ENCODE results near the gene ANKZF1. TPM values are rescaled to one million over a fixed set of nuclear protein-coding genes. Genes with fewer than 3 reads are reported as not detected.
"Not testable (repeated sequence)": the region's sequence is repeated elsewhere in the genome, so short reads cannot be mapped to it uniquely, and the experiment has no call there.

The ANKZF1 gene
- total RNA-seq, 1 donor from 2014 or later: 18.2 TPM

DNA sequence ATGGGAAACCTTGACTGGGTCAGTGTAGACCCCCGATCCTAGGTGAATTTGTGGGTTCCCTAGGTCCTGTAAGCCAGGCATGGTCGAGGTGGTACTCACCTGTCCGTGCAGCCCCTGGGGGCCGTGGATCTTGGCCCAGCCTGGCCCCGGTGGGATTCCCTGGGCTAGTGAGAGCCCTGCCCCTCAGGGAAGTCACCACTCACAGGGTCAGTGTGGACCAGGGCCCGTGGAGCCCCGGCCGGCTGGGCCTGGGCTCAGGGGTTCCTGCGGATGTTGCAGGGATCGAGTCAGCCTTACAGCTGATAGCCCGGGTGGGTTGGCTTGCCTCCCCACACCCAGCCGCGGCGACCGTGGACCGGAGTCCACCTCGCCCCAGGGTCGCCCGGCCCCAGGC, 698 bp upstream of the ANKZF1 start:
- ATAC-seq: peak; percentile 6

DNA sequence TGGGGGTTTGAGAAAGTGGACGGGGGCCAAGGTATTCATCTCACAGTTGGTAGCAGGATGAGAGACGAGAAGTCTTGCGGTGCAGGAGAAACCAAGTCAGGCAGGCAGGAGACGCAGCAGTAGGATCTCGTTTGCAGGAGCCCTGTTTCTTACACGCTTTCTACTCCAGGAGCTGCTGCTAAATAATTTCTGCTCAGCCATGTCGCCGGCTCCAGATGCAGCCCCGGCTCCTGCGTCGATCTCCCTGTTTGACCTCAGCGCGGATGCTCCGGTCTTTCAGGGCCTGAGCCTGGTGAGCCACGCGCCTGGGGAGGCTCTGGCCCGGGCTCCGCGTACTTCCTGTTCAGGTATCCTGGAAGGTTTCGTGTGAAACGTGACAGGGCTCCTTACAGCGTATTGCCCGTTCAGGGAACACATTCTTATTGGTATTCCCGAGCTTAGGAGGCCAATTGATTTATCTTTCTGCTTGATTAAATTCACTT, 494 bp downstream of the ANKZF1 start:
- ATAC-seq: peak; percentile 63

DNA sequence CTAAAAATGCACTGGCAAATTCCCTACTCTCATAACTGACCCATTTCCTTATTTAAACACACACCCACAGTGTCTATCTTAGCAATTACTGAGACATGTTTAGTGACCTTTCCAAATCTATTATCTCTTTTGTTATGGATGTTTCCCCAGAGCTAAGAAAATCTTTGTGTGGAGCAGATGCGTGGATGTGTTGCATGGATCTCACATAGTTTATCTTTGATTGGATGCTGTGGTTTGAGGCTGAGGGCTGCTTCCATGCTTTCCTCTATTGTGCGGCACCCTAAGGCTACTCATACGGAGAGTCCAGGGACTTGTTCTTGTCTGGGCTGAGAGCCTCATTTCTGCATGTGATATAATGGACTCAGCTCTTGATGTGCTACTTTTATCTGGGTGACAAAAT, 4.7 kb downstream of the ANKZF1 start:
- ATAC-seq: no peak

DNA sequence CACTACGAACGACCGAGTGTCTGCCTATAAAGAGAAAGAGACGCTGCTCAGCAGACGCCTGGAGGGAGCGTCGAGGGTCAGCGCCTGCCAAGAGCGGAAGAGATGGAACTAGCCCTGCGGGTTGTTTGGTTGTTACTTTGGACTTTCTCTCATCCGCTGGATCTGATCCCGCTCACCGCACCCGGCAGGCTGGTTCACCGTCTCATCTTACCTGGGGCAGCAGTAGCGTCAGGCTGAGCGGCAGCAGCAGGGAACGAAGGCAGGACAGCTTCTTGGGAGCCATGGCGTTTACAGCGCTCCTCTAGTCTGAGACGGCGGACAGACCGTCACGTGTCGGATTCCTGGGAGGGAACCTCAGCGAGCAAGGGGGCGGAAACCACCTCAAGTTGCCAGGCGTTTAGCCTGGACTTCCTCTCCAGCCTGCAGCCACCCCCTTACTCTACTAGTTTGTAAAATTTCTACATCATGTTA, 13.7 kb downstream of the ANKZF1 start:
- no peak for ATAC-seq

DNA sequence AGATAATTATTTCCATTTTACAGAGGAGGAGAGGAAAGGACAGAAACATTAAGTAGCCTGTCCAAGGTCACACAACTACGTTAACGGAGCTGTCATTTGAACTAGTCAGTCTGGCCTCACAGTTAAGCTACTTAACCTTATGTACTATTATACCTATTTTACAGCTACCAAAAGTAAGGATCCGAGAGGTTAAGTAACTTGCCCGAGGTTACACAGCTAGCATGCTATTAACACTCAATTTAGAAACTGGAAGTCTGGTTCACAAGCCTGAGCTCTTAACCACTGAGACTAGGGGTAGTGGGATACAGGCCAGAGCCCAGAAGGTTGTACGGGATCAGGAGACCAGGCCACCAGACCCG, 15.2 kb downstream of the ANKZF1 start:
- ATAC-seq: no peak

DNA sequence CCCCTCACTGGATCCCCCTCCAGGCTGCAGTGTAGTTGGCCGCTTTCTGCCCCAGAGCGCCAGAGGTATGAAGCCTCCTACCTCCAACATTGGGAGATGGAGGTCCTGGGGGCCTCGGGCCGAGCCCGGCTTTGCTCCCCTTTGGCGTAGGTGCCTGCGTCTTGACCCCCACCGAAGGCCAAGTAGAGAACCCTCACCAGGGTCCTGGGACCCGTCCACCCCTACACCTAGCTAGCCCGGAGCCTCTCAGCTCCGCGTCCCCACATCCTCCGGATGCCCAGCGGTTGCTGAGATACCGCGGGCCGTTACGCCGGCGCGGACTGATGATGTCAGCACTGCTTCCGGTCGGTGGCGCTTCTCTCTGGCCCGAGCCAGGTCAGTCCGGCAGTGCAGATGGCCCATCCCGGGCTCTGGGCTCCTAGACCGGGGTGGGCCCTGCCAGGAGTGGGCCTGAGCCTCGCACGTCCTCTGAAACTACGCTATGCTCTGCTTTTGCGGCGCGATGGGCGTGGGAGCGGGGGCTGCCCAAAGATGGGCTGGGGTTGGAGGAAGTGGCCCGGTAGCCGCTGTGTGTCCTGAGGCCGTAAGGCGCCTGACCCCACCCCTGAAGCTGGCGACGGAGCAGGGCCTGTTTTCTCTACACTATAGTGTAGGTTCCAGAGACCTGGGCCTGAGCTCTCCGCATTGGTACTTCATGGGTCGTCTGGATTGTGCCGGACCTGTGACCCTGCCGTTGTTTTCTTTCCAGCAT, 15.7 kb downstream of the ANKZF1 start, which contains the start of the genes GLB1L and STK16:
GLB1L (minus strand) TSS at position 297 of the 751 bp plus-strand sequence. CDS start 1,871 bp downstream, outside the sequence.
STK16 (plus strand) TSS at position 332 of the 751 bp plus-strand sequence. CDS start 521 bp downstream, outside the sequence.
- peak; percentile 56 for ATAC-seq

DNA sequence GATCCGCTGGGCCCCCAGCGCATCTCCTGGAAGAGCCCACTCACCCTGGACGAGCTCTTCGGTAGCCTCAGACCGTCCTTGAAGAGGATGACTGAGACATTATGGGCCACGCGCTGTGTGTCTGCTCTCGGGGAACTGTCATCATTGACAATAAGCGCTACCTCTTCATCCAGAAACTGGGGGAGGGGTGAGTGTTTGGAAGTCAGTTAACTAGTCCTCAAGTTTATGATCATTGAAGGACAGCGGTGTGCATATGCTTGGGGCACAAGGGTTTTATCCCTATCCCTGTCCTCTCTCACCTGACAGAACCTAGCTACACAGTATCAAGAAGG, 16.3 kb downstream of the ANKZF1 start:
- no peak for ATAC-seq

DNA sequence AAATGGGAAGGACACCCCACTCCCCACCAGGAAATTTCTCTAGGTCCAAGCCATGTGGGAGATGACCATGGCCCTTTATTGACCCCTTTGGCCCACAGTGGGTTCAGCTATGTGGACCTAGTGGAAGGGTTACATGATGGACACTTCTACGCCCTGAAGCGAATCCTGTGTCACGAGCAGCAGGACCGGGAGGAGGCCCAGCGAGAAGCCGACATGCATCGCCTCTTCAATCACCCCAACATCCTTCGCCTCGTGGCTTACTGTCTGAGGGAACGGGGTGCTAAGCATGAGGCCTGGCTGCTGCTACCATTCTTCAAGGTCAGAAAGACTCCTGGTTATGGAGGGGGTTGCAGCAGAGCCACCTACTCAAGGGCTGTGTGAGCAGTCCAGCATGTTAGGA, 17.0 kb downstream of the ANKZF1 start:
- ATAC-seq: no peak

DNA sequence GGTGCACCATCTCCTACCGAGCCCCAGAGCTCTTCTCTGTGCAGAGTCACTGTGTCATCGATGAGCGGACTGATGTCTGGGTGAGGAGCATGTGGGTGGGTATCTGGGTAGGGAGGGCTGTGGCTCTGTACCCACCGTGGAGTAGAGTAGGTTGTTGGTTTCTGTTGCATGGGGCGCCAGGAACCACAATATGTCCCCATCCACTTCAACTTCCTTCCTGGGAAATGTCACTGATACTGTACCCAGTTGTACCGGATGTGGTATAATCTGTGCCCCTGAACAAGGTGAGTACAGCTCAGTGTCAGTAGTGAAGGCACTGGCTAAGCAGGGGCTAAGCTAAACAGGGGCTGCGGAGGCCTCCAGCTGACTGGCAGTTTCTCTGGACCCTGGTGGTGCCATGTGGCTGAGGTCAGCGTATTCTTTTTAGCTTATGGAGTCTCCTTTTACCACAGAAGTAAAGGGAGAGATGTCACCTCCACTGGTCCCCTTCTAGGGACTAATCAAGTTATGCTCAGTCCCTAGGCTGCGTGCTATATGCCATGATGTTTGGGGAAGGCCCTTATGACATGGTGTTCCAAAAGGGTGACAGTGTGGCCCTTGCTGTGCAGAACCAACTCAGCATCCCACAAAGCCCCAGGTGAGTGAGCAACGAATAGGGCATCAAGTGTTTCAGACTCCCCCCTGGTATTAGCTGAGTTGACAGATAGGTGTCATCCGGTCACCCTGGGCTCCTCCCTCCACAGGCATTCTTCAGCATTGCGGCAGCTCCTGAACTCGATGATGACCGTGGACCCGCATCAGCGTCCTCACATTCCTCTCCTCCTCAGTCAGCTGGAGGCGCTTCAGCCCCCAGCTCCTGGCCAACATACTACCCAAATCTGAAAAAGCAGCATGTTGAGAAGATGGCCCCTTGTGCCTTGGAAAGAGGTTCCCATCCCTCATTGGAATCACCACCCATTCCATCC, 18.4 kb downstream of the ANKZF1 start:
- ATAC-seq: no peak

DNA sequence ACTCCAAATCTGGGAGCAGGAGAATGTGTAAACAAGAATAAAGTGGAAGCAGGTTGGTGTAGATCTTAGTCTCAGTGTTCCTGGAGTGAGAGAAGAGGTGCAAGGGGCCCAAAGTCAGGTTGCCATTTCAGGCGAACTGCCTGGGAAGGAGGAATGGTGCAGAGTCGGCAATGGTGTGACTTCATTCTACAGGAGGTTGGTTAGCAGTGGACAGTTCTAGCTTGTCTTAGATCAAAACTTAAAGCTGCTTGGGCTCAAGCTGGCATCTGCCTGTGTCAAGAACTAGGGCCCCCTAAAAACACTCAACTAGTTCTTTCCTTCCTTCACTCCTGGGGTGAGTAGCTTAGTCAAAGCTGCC, 19.2 kb downstream of the ANKZF1 start:
- no peak for ATAC-seq

DNA sequence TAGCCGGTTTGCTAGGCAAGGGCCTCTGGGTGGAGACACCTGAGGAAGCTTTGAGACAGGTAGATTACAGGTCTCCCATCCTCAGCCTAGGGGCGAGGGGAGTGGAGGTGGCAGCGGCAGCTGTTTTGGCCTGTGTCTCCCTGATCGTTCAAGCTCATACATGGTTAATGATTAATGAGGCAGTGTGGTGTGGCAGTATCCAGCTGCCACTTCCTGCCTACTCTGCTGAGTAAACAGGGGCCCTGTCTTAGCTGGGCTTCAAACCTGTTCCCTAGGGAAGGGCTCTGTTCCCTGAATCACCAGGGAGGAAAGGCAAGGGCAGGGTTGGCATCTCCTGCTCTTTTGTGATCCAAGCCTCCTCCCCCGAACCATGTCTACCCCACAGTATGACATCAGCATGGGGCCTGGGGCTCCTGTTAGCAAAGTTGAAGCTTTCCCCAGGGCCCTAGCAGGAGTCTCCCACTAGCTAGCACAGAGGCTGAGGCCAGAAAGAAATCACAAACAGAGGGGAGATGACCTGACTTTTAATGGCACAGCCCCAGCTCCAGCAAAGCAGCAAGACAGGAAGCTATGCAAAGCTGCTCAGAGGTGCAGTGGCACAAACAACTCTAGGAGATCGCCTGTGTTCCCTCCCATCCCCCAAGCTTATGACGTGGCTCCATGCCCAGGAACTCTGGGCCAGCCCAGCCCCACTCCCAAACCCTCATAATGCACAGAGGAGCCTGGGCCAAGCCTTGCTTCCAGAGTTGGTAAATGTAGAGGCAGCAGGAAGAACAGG, 19.8 kb downstream of the ANKZF1 start:
- ATAC-seq: peak; percentile 79

DNA sequence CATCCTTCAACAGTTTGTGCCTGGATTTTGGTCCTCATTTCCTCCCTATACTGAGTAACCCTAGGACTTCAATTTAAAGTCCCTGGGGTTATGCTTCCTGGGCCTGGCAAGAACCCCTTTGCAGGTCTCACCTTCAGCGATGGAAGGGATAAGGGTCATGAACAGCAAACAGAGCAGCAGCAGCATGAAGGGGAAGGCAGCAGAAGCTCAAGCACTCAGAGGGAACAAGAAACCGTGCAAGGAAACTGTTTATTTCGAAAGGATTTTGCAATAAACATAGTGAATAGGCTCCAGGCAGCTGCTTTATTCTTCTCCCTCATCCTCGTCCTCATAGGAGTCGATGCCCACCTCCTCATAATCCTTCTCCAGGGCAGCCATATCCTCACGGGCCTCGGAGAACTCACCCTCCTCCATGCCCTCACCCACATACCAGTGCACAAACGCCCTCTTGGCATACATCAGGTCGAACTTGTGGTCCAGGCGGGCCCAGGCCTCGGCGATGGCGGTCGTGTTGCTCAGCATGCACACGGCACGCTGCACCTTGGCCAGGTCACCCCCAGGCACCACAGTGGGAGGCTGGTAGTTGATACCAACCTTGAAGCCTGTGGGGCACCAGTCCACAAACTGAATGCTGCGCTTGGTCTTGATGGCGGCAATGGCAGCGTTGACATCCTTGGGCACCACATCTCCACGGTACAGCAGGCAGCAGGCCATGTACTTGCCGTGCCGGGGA, 20.6 kb downstream of the ANKZF1 start:
- ATAC-seq: no peak

DNA sequence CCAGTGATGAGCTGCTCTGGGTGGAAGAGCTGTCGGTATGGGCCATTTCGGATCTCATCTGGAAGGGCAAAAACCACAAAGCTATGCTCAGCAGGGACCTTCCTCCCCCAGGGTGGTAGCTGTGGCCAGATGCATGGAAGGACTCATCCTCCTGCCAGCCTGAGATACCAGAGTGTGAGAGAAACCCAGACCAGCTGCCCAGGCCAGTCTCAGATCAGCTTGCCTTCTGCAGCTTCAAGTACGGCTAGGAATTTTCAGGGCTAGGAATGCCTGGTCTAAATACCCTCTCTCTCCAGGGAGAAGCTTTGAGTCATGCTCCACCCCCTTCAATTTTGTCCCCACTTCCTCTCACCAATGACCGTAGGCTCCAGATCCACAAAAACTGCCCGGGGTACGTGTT, 22.1 kb downstream of the ANKZF1 start:
- ATAC-seq: no peak

DNA sequence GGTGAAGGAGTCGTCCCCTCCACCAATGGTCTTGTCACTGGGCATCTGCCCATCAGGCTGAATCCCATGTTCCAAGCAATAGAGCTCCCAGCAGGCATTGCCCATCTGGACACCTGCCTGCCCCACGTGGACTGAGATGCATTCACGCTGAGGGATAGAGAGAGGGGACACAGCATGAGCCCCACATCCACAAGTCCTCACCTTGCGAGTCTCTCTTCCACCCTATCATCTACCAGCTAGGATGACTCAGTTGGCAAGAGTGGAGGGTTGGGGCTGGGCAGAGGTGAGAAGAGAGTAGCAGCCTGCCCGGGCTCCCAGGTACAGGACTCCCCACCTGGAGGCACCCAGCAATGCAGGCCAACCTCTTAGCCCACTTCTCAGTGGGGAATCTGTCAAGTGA, 22.5 kb downstream of the ANKZF1 start:
- ATAC-seq: peak; percentile 27

DNA sequence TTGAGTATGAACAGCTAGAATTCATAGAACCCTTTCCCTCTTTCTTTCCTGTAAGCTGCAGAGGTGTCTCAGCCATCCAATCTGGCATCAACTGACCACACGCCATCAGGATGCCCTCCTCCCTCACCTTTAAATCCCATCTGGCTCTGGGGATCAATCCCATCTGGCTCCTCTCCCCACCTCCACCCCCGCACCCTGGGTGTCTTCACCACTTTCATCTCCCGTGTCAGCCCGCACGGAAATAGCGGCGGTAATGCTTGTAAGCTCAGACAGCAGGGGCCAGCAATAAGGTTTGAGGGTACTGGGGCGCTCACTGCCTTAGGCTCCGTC, 22.9 kb downstream of the ANKZF1 start:
- ATAC-seq: no peak

DNA sequence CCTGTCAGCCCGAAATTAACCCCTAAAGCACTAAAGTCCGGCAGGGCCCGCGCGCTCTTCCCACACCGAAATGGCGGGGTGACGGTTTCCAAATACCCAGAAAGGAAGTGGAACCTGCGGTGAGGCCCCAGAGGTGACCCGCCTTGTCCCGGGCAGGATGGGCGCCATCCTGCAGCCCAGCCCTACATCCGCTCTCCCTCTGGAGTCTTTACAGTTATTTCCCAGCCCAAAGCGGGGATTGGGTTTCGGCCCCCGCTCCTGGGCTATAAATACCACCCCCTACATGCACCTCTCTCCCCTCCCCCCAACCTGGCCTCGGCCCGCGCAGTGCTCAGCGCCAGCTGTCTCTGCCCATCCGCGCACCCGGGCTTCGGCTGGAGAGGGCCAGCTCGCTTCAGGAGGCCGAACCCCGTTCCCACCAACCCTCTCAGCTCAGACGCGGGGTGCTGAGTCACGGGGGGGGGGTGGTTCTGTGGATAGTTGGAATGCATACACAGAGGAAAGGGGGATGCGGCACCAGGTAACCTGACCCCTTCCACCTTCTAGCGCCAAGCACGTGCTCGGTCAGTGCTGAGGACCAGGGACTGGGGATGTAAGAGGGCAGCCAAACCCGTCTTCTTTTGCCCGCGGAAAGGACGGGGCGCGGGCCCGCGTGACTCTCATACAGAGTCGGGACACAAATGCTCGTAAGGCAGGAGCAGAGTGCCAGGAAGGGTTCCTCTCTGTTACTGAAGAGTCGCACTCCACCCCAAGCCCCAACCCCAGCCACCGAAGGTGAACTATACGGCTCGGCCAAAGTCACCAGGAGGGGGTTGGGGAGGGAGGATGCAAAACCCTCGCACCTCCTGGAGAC, 23.5 kb downstream of the ANKZF1 start, which contains the start of gene TUBA4B:
TUBA4B (plus strand) TSS at position 344 of the 853 bp plus-strand sequence; CDS start at position 509, 165 bp downstream.
- peak; percentile 6 for ATAC-seq

DNA sequence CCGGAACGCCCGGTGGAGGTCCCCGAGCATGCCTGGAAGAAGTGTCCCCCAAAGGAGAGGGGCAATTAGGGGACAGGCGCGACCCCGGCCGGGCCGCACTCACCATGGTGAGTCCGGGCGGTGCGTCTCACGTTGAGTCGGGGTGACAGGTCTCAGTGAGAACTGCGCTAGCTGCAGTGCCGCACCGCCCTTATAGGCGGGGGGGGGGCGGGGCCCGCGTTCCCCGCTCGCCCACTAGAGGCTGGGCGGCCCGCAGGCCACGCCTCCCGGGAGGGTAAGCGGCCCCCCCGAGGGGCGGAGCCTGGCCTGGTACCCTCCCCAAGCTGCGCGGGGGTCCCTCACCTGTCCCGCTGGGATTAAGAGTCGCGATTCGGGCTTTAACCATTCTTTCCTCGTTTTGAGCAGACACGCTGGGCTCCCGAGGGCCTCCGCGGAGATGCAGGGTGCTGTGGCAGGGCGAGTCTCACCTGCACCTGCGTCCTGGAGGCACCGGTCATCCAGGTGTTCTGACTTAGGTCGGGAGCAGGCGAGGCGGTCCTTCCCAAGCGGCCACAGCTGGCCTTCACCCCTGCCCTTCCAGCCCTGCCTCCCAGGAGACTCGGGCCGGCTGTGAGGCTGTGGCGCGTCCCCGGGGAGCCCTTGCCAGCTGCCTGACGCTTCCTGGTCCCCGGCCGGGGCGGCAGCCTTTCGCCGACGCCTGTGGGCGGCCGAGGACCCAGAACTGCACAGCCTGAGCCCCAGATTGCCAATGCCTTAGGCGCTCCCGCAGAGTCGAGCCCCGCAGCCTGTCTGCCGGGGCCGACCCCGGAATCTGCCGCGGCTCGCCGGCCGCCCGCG, 24.4 kb downstream of the ANKZF1 start, which contains the start of gene TUBA4A:
TUBA4A (minus strand) TSS at position 166 of the 837 bp plus-strand sequence; CDS start at position 106, 60 bp downstream.
- ATAC-seq: peak; percentile 66

DNA sequence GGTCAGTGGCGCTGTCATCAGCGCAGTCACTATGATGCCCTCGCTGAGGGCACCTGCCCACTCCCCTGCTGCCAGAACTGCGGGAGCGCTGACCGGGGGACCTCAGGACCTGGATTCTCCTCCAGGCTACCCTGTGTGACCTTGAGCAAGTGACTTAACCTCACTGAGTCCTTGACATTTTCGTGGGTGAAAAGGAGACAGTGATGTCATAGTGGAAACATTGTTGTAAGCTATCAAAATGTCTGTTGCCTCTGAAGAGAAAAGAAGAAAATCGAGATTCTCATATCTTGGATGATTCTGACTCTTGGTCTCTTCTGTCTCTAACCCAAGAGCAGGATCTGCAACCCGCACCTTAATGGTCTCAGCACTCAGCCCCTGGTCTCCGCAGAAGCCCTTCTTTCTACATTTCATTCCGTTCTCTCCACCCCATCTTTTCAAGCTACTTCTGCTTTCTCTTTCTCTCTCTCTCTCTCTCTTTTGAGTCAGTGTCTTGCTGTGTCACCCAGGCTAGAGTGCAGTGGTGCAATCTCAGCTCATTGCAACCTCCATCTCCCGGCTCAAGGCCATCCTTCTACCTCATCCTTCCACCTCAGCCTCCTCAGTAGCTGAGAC, 25.1 kb downstream of the ANKZF1 start:
- ATAC-seq: no peak

DNA sequence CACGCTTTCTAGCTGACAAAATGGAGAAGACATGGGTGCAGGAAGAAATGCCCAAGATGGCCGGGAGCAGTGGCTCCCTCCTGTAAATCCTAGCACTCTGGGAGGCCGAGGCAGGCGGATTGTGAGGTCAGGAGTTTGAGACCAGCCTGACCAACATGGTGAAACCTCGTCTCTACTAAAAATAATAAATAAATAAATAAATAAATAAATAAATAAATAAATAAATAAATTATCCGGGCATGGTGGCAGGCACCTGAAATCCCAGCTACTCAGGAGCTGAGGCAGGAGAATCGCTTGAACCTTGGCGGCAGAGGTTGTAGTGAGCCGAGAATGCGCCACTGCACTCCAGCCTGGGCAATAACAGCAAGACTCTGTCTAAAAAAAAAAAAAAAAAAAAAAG, 29.3 kb downstream of the ANKZF1 start:
- not testable (repeated sequence) for ATAC-seq
